Neural cell (in vitro differentiated cells): ENCODE results near the gene CCDC74B.
"Not testable (repeated sequence)": the region's sequence is repeated elsewhere in the genome, so short reads cannot be mapped to it uniquely, and the experiment has no call there.

Experiments
- RAD21 ChIP-seq: fragments of 450-650 bp; conservative IDR thresholded peaks from 2 replicates; pipeline ENCODE4 v1.6.1; 2014; ENCODE audit warnings: antibody characterized with exemption, mild to moderate bottlenecking, moderate library complexity
- TF ChIP-seq, protein P1 (sequence below): fragments of 450-650 bp; IDR thresholded peaks from 2 replicates; pipeline ENCODE4 v1.5.1; 2014; ENCODE audit warnings: antibody characterized with exemption, mild to moderate bottlenecking, moderate library complexity; ENCODE audit not compliant: poor library complexity, severe bottlenecking

DNA sequence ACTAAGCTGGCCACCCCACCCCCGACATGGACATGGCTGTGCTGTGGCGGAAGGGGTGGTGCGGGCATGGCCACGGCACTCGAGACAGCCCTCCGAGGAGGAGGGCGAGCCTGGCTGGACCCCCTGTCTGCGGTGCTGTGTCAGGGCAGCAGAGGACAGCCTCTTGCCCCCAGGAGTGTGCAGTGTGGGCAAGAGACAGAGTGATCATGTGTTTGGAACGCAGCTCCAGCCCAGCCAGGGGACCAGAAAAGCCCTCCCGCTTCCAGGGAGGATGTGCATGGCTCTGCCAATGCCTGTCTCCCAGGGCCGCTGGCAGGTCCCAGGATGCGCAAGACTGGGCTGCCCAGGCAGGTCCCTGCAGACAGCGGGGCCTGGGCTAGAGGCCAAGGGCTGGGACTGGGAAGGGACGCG, 6.1 kb downstream of the CCDC74B start:
- TF ChIP-seq RAD21 = not testable (repeated sequence)
- TF ChIP-seq, protein P1, sequence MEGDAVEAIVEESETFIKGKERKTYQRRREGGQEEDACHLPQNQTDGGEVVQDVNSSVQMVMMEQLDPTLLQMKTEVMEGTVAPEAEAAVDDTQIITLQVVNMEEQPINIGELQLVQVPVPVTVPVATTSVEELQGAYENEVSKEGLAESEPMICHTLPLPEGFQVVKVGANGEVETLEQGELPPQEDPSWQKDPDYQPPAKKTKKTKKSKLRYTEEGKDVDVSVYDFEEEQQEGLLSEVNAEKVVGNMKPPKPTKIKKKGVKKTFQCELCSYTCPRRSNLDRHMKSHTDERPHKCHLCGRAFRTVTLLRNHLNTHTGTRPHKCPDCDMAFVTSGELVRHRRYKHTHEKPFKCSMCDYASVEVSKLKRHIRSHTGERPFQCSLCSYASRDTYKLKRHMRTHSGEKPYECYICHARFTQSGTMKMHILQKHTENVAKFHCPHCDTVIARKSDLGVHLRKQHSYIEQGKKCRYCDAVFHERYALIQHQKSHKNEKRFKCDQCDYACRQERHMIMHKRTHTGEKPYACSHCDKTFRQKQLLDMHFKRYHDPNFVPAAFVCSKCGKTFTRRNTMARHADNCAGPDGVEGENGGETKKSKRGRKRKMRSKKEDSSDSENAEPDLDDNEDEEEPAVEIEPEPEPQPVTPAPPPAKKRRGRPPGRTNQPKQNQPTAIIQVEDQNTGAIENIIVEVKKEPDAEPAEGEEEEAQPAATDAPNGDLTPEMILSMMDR = not testable (repeated sequence)
